HEK293 (cell line): ENCODE measurements around the gene ARHGEF28.

Experiments used
- CTCF ChIA-PET: fragments of 350-600 bp; formaldehyde crosslinking; extraction: SDS; loops from one replicate; lab custom pipeline; 2021; ENCODE audit warnings: antibody characterized with exemption; lab: Yijun Ruan, JAX
- POLR2A ChIA-PET: fragments of 300-600 bp; formaldehyde crosslinking; extraction: SDS; loops from one replicate; lab custom pipeline; 2020; ENCODE audit warnings: antibody characterized with exemption, inconsistent platforms; lab: Yijun Ruan, JAX
- H3K27ac ChIP-seq: fragments of 200-500 bp; sonication (Bioruptor generic); 2 replicates; pipeline ENCODE4 v1.5.1; 2014; ENCODE audit warnings: low read depth, low read length, control low read depth, inconsistent platforms; ENCODE audit errors: extremely low read depth
- H3K36me3 ChIP-seq, 2 experiments: fragments of 200-500 bp in 1 of 2; sonication (Bioruptor generic) in 1 of 2; 1 replicate in 1 of 2; 2 replicates in 1 of 2; pipeline ENCODE4 v1.5.1; 2014 to 2017; ENCODE audit warnings: inconsistent platforms in 2 of 2, low read length in 2 of 2; ENCODE audit not compliant: control insufficient read depth in 2 of 2, insufficient read depth in 1 of 2
- H3K4me1 ChIP-seq: fragments of 200-500 bp; sonication (Bioruptor generic); 2 replicates; pipeline ENCODE4 v1.5.1; 2014; ENCODE audit warnings: mild to moderate bottlenecking, low read length, inconsistent platforms; ENCODE audit not compliant: control insufficient read depth, insufficient read depth
- H3K4me3 ChIP-seq: 2 replicates; pipeline ENCODE4 v1.5.1; 2011; ENCODE audit warnings: low read depth, mild to moderate bottlenecking, control low read depth, low read length, moderate library complexity
- H3K9me3 ChIP-seq: fragments of 200-500 bp; sonication (Bioruptor generic); 2 replicates; pipeline ENCODE4 v1.5.1; 2014; ENCODE audit warnings: low read depth, low read length, inconsistent platforms; ENCODE audit not compliant: control insufficient read depth, insufficient read depth
- GFI1B ChIP-seq: fragments of 450-650 bp; formaldehyde crosslinking; IDR thresholded peaks from 2 replicates; pipeline ENCODE4 v1.5.1; 2016; ENCODE audit warnings: missing biosample characterization, missing genetic modification characterization
- GLI2 ChIP-seq: fragments of 450-650 bp; formaldehyde crosslinking; IDR thresholded peaks from 2 replicates; pipeline ENCODE4; 2017; ENCODE audit warnings: missing biosample characterization, missing genetic modification characterization, low read depth, borderline replicate concordance
- HOXC10 ChIP-seq: sonication (generic); formaldehyde crosslinking; IDR thresholded peaks from 2 replicates; pipeline ENCODE4 v1.8.1; 2023; ENCODE audit warnings: mild to moderate bottlenecking, missing genetic modification reagents
- KLF16 ChIP-seq: fragments of 450-650 bp; formaldehyde crosslinking; IDR thresholded peaks from 2 replicates; pipeline ENCODE4 v1.5.1; 2017; ENCODE audit warnings: missing biosample characterization, missing genetic modification characterization
- KLF8 ChIP-seq: fragments of 450-650 bp; formaldehyde crosslinking; IDR thresholded peaks from 2 replicates; pipeline ENCODE4 v1.5.1; 2016; ENCODE audit warnings: missing biosample characterization, missing genetic modification characterization
- PRDM1 ChIP-seq: fragments of 450-650 bp; formaldehyde crosslinking; IDR thresholded peaks from 2 replicates; pipeline ENCODE4; 2016; ENCODE audit warnings: missing biosample characterization, missing genetic modification characterization
- SETDB1 ChIP-seq: IDR thresholded peaks from one replicate; pipeline ENCODE4 v1.6.1; 2017; ENCODE audit warnings: mild to moderate bottlenecking, low read length, moderate library complexity, mixed read lengths; ENCODE audit not compliant: insufficient read length
- TRIM28 ChIP-seq: IDR thresholded peaks from 2 replicates; pipeline ENCODE4 v1.6.1; 2011; ENCODE audit warnings: low read length, control low read depth, borderline replicate concordance
- ZFP3 ChIP-seq: fragments of 450-650 bp; formaldehyde crosslinking; IDR thresholded peaks from 2 replicates; pipeline ENCODE4 v1.5.1; 2016; ENCODE audit warnings: low read depth, missing biosample characterization, missing genetic modification characterization
- ZNF140 ChIP-seq: fragments of 450-650 bp; formaldehyde crosslinking; IDR thresholded peaks from 2 replicates; pipeline ENCODE4 v1.5.1; 2016; ENCODE audit warnings: missing biosample characterization, missing genetic modification characterization
- ZNF155 ChIP-seq: fragments of 450-650 bp; formaldehyde crosslinking; IDR thresholded peaks from 2 replicates; pipeline ENCODE4 v1.5.1; 2016; ENCODE audit warnings: missing biosample characterization, missing genetic modification characterization
- ZNF266 ChIP-seq: fragments of 450-650 bp; formaldehyde crosslinking; IDR thresholded peaks from 2 replicates; pipeline ENCODE4 v1.5.1; 2016; ENCODE audit warnings: missing biosample characterization, missing genetic modification characterization, low read depth
- ZNF416 ChIP-seq: fragments of 450-650 bp; formaldehyde crosslinking; IDR thresholded peaks from 2 replicates; pipeline ENCODE4 v1.5.1; 2016; ENCODE audit warnings: missing biosample characterization, missing genetic modification characterization
- ZNF48 ChIP-seq: fragments of 450-650 bp; formaldehyde crosslinking; IDR thresholded peaks from 2 replicates; pipeline ENCODE4 v1.5.1; 2016; ENCODE audit warnings: missing biosample characterization, missing genetic modification characterization
- ZNF514 ChIP-seq: fragments of 450-650 bp; formaldehyde crosslinking; IDR thresholded peaks from 2 replicates; pipeline ENCODE4 v1.5.1; 2016; ENCODE audit warnings: missing biosample characterization, missing genetic modification characterization
- ZNF544 ChIP-seq: fragments of 450-650 bp; formaldehyde crosslinking; IDR thresholded peaks from 2 replicates; pipeline ENCODE4 v1.5.0; 2017; ENCODE audit warnings: missing biosample characterization, missing genetic modification characterization
- ZNF704 ChIP-seq: fragments of 450-650 bp; formaldehyde crosslinking; IDR thresholded peaks from 2 replicates; pipeline ENCODE4 v1.5.1; 2016; ENCODE audit warnings: missing biosample characterization, missing genetic modification characterization
- ZNF792 ChIP-seq: fragments of 450-650 bp; formaldehyde crosslinking; IDR thresholded peaks from 2 replicates; pipeline ENCODE4 v1.5.1; 2016; ENCODE audit warnings: missing biosample characterization, missing genetic modification characterization
- ZNF843 ChIP-seq: fragments of 450-650 bp; formaldehyde crosslinking; IDR thresholded peaks from 2 replicates; pipeline ENCODE4 v1.5.1; 2016; ENCODE audit warnings: missing biosample characterization, missing genetic modification characterization
- ZSCAN16 ChIP-seq: fragments of 450-650 bp; formaldehyde crosslinking; IDR thresholded peaks from 2 replicates; pipeline ENCODE4 v1.5.1; 2016; ENCODE audit warnings: missing biosample characterization, missing genetic modification characterization
- TF ChIP-seq, protein P1 (sequence below): fragments of 450-650 bp; formaldehyde crosslinking; IDR thresholded peaks from 2 replicates; pipeline ENCODE4 v1.5.1; 2016; ENCODE audit warnings: missing biosample characterization, missing genetic modification characterization
- TF ChIP-seq, protein P2 (sequence below): fragments of 450-650 bp; formaldehyde crosslinking; IDR thresholded peaks from 2 replicates; pipeline ENCODE4; 2016; ENCODE audit warnings: missing biosample characterization, missing genetic modification characterization

Gene ARHGEF28

DNA sequence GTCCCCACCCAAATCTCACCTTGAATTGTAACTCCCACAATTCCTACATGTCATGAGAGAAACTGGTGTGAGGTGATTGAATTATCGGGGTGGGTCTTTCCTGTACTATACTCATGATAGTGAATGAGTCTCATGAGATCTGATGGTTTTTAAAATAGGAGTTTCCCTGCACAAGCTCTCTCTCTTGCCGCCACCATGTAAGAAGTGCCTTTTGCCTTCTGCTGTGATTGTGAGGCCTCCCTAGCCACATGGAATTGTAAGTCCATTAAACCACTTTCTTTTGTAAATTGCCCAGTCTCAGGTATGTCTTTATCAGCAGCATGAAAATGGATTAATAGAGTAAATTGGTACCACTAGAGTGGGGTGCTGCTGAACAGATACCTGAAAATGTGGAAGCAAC is 140.9 kb downstream of the ARHGEF28 start:
- no peak overlapping the region for H3K4me3 ChIP-seq
- no peaks in the 10 kb centered on the region for H3K9me3 ChIP-seq
- H3K27ac ChIP-seq: no peak overlapping the region
- peak; percentile 81 for TF ChIP-seq SETDB1
- TF ChIP-seq TRIM28: peak; percentile 65; the same call in 1 of the 2 replicates
- TF ChIP-seq ZNF704 (tag by site-specific recombination): no peak
- no peaks in the 10 kb centered on the region for H3K36me3 ChIP-seq
- H3K4me1 ChIP-seq: no peaks in the 10 kb centered on the region
- ChIA-PET POLR2A (no interaction called here), CTCF (no interaction called here)

DNA sequence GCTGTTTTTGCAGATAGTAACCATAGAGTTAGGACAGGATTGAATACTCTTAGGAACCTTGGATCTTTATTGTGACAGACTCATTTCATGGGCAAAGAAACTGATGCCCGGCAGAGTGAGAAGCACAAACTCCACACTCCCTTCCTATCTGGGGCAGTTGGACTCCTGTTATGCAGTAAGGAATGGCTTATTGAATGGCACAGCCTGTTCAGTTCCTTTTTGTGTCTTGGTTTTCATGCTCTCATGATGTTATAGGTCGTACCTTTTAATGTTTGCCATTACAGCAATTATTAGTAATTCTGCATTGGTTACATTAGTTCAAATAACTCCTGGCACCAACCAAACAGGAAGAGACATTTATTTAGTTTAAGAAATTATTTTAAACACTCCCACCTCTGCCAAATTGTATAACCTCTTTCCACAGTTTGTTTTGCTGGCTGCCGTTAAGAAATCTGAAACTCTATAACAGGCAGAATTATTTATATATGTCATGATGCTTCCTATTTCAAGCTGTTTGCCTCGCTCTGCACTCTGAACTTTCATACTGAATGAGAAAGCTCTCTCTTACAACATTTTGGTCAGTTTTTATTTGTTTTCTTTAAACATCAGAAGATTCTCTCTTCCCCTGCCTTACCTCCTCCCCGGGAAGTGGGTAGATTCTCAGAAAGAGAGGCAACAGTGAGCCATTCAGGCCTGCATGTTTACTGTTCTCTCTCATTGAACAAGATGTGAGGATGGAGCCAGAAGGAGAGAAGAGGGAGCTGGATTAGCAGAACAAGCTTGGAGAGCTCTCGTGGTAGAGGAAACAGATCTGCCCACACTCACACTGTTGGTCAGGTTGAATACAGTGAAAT is 144.4 kb downstream of the ARHGEF28 start:
- Histone ChIP-seq H3K9me3 (no peaks in the 10 kb centered on the region), H3K4me3 (no peak overlapping the region), H3K36me3 (no peaks in the 10 kb centered on the region; a peak in 1 of 3 replicates), H3K4me1 (no peaks in the 10 kb centered on the region), H3K27ac (no peak overlapping the region)
- CTCF ChIA-PET: interaction anchor here (1.2 kb wide), 1 partner anchor 14 kb away, joined by 3 read pairs; no protein-coding TSS in a partner anchor
- POLR2A ChIA-PET: no interaction called here
- no peak for TF ChIP-seq ZNF544
- no peak for TF ChIP-seq ZNF266
- TF ChIP-seq PRDM1 (tag by site-specific recombination): no peak
- TF ChIP-seq GLI2 (tag by site-specific recombination): no peak
- TF ChIP-seq, protein P1, sequence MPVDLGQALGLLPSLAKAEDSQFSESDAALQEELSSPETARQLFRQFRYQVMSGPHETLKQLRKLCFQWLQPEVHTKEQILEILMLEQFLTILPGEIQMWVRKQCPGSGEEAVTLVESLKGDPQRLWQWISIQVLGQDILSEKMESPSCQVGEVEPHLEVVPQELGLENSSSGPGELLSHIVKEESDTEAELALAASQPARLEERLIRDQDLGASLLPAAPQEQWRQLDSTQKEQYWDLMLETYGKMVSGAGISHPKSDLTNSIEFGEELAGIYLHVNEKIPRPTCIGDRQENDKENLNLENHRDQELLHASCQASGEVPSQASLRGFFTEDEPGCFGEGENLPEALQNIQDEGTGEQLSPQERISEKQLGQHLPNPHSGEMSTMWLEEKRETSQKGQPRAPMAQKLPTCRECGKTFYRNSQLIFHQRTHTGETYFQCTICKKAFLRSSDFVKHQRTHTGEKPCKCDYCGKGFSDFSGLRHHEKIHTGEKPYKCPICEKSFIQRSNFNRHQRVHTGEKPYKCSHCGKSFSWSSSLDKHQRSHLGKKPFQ (tag by site-specific recombination): no peak
- no peak for TF ChIP-seq ZSCAN16 (tag by site-specific recombination)
- TF ChIP-seq ZNF843: no peak

DNA sequence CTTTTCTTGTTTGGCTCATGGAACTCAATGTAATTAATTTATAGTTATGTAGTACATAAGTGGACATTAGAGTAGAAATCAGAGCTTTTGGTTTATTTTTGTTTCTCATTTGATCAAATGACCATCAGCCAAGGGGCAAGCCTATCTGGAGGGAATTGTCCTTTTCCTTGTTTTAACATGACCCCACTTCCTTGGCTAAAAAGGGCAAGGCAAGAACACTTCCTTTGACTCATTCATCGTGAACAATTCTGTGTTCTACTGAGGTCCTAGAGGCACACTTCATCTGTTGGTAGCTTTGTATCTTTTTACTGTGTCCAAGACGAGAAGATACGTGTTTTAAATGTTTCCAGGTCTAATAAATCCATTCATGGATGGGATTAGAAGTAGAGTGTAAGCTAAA is 148.9 kb downstream of the ARHGEF28 start:
- POLR2A ChIA-PET: no interaction called here
- H3K9me3 ChIP-seq: no peaks in the 10 kb centered on the region
- no peak for TF ChIP-seq ZFP3 (tag by site-specific recombination)
- TF ChIP-seq KLF16 (tag by site-specific recombination): no peak
- no peak for TF ChIP-seq ZNF140 (tag by site-specific recombination)
- TF ChIP-seq GFI1B (tag by site-specific recombination): no peak
- TF ChIP-seq ZNF792 (tag by site-specific recombination): no peak
- TF ChIP-seq HOXC10 (CRISPR knock-in tag): no peak
- TF ChIP-seq ZNF48: no peak
- no peak for TF ChIP-seq ZNF514
- TF ChIP-seq ZNF155: no peak
- no peak for TF ChIP-seq KLF8
- TF ChIP-seq ZNF416 (tag by site-specific recombination): no peak
- TF ChIP-seq, protein P2, sequence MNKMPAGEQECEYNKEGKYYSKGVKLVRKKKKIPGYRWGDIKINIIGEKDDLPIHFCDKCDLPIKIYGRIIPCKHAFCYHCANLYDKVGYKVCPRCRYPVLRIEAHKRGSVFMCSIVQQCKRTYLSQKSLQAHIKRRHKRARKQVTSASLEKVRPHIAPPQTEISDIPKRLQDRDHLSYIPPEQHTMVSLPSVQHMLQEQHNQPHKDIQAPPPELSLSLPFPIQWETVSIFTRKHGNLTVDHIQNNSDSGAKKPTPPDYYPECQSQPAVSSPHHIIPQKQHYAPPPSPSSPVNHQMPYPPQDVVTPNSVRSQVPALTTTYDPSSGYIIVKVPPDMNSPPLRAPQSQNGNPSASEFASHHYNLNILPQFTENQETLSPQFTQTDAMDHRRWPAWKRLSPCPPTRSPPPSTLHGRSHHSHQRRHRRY (tag by site-specific recombination): no peak
- H3K36me3 ChIP-seq: no peaks in the 10 kb centered on the region; a peak in 1 of 3 replicates
- H3K4me3 ChIP-seq: no peak overlapping the region
- H3K27ac ChIP-seq: no peak overlapping the region
- CTCF ChIA-PET: interaction anchor here (0.6 to 1.5 kb wide), 4 partner anchors 9 to 183 kb away, joined by 3 read pairs; no protein-coding TSS in a partner anchor
- no peaks in the 10 kb centered on the region for H3K4me1 ChIP-seq
